Vagina (tissue), 2 donors: ENCODE measurements around the gene GRM4.

Source experiments
- POLR2A ChIP-seq, 2 donors: fragments of 450-650 bp; IDR thresholded peaks; one replicate each; pipeline ENCODE4 v1.6.1; 2017; ENCODE audit warnings: antibody characterized with exemption in 2 of 2, mild to moderate bottlenecking in 2 of 2, moderate library complexity in 2 of 2
- POLR2AphosphoS5 ChIP-seq, 2 donors: sonication (generic); formaldehyde crosslinking; IDR thresholded peaks; one replicate each; pipeline ENCODE4 v1.9.0; 2017; ENCODE audit warnings: antibody characterized with exemption in 2 of 2, mild to moderate bottlenecking in 2 of 2, low read depth in 1 of 2; ENCODE audit not compliant: insufficient read depth in 1 of 2
- TF ChIP-seq, protein P1 (sequence below), 3 experiments: fragments of 450-650 bp in 2 of 3; fragments of 200-600 bp in 1 of 3; sonication (generic) in 1 of 3; IDR thresholded peaks; one replicate each; pipeline ENCODE4 v1.5.1; 2017 to 2019; ENCODE audit warnings: antibody characterized with exemption in 3 of 3, mild to moderate bottlenecking in 2 of 3, moderate library complexity in 2 of 3

DNA sequence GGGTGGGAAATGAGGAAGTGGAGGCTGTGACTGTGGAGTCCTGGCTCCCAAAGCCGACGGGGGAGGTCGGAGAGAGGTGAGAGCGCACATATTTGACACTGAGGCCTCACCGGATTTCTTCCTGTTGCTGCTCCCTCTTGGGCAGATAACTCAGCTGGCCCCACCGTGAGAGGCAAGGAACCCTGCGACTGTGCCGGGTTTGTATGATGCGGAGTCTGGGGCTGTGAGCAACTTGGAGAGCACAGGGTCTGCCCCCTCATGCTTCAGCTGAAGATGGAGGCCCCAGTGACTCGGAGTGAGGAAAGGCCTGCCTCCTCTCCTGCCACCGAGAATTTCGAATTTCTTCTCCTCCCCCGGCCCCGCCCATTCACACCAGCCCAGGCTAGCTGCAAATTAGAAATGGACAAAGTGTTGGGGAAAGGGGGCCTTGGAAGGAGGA lies 160.6 kb downstream of the GRM4 start:
- TF ChIP-seq, protein P1, sequence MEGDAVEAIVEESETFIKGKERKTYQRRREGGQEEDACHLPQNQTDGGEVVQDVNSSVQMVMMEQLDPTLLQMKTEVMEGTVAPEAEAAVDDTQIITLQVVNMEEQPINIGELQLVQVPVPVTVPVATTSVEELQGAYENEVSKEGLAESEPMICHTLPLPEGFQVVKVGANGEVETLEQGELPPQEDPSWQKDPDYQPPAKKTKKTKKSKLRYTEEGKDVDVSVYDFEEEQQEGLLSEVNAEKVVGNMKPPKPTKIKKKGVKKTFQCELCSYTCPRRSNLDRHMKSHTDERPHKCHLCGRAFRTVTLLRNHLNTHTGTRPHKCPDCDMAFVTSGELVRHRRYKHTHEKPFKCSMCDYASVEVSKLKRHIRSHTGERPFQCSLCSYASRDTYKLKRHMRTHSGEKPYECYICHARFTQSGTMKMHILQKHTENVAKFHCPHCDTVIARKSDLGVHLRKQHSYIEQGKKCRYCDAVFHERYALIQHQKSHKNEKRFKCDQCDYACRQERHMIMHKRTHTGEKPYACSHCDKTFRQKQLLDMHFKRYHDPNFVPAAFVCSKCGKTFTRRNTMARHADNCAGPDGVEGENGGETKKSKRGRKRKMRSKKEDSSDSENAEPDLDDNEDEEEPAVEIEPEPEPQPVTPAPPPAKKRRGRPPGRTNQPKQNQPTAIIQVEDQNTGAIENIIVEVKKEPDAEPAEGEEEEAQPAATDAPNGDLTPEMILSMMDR (IDR thresholded peaks at IDR 0.05): no peak
- no peak for TF ChIP-seq POLR2A (IDR thresholded peaks at IDR 0.05)
- TF ChIP-seq POLR2AphosphoS5 (IDR thresholded peaks at IDR 0.05; ENCODE audit: insufficient read depth in 1 of 2, low read depth in 1 of 2): no peak
